CD4-positive, CD25-positive, alpha-beta regulatory T cell (primary cell): ENCODE results near the gene PKNOX2. TPM values are rescaled to one million over a fixed set of nuclear protein-coding genes. Genes with fewer than 3 reads are reported as not detected.

Experiments
- ATAC-seq, 2 donors: fragments of 150-1000 bp; cut with Tn5 transposase; one replicate each; pipeline ENCODE4 v1.10.0; 2021; ENCODE audit warnings: low read depth in 2 of 2, moderate number of reproducible peaks in 2 of 2, moderate library complexity in 1 of 2
- DNase-seq, 3 donors: peaks; one replicate each; pipeline versions ENCODE4 v3.0.0 to v3.0.0-alpha.2; 2012 to 2022; ENCODE audit warnings: mixed read lengths in 1 of 3
- H3K27ac ChIP-seq: one replicate; pipeline ENCODE4 v1.7.0; 2013; ENCODE audit warnings: mild to moderate bottlenecking, low read length; ENCODE audit not compliant: insufficient read depth, poor library complexity, severe bottlenecking
- H3K27me3 ChIP-seq: one replicate; pipeline ENCODE4 v1.7.0; 2013; ENCODE audit warnings: low read length; ENCODE audit not compliant: control insufficient read depth, insufficient read depth
- H3K36me3 ChIP-seq: one replicate; pipeline ENCODE4 v1.7.0; 2013; ENCODE audit warnings: mild to moderate bottlenecking, low read length, moderate library complexity; ENCODE audit not compliant: control insufficient read depth, insufficient read depth
- H3K4me1 ChIP-seq: 2 replicates; pipeline ENCODE4 v1.7.0; 2013; ENCODE audit warnings: mild to moderate bottlenecking, low read length; ENCODE audit not compliant: insufficient read depth, control insufficient read depth, poor library complexity, severe bottlenecking
- H3K4me3 ChIP-seq: one replicate; pipeline ENCODE4 v1.7.0; 2013; ENCODE audit warnings: low read depth, mild to moderate bottlenecking, low read length, moderate library complexity
- H3K9me3 ChIP-seq, 2 experiments: 1 replicate in 1 of 2; 2 replicates in 1 of 2; pipeline ENCODE4 v1.7.0; 2013; ENCODE audit warnings: low read length in 2 of 2, mild to moderate bottlenecking in 1 of 2, moderate library complexity in 1 of 2; ENCODE audit not compliant: control insufficient read depth in 2 of 2
- H3K27ac Mint-ChIP-seq, 3 donors: one replicate each; pipeline ENCODE4 v1.8.0; 2020 to 2022; ENCODE audit warnings: mild to moderate bottlenecking in 3 of 3, mixed read lengths in 3 of 3, moderate library complexity in 2 of 3
- H3K27me3 Mint-ChIP-seq: one replicate; pipeline ENCODE4 v1.8.0; 2022; ENCODE audit warnings: mild to moderate bottlenecking, mixed read lengths
- H3K36me3 Mint-ChIP-seq: one replicate; pipeline ENCODE4 v1.8.0; 2020; ENCODE audit warnings: mixed read lengths
- H3K4me1 Mint-ChIP-seq, 4 donors: one replicate each; pipeline ENCODE4 v1.8.0; 2020 to 2022; ENCODE audit warnings: mixed read lengths in 4 of 4, mild to moderate bottlenecking in 1 of 4
- H3K4me3 Mint-ChIP-seq, 4 donors: one replicate each; pipeline ENCODE4 v1.8.0; 2020 to 2022; ENCODE audit warnings: mild to moderate bottlenecking in 4 of 4, mixed read lengths in 4 of 4, moderate library complexity in 3 of 4
- H3K9me3 Mint-ChIP-seq, 7 donors: one replicate each; pipeline ENCODE4 v1.8.0; 2020 to 2022; ENCODE audit warnings: mixed read lengths in 7 of 7, mild to moderate bottlenecking in 3 of 7, moderate library complexity in 2 of 7
- polyA plus RNA-seq, 4 donors: library from polyadenylated mRNA; unstranded; fragments of 300-500 nt; fragmentation: Illumina TruSeq; gene quantifications; one replicate each; pipeline ENCODE4 v1.2.3, GENCODE V29; 2021
- total RNA-seq: library from RNA; stranded (reverse); gene quantifications from one replicate; pipeline ENCODE4 v1.2.3, GENCODE V29; 2022

Gene PKNOX2
- total and polyA plus RNA-seq, 5 donors from 2014 or later = not detected

DNA sequence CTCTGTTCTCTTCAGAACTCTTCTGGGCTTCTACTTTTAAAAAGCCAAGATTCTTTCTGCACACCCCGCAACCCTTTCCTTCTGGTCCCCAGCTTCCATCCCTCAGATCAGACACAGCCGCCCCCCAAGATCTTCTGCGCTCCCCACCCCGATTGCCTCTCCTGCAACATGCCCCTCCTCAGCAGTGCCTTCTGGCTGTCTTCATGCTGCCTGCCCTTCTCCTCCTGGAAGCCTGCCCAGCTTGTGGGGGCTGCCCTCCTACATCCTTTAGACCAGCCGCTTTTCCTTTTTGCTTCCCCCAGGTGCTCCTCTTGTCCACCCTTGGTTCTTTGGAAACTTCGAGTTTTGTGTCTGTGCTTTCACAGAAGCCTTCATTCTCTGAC is 187.3 kb downstream of the PKNOX2 start:
- H3K4me1 ChIP-seq = peaks cover 4% of the 10 kb centered on the region
- ATAC-seq (no peak), DNase-seq (no peak)
- Mint-ChIP-seq H3K27ac (no peak overlapping the region), H3K4me1 (peaks cover 0 to 5% (median 0%) of the 10 kb centered on the region in 4 donors), H3K4me3 (no peak overlapping the region), H3K27me3 (peaks cover 17% of the 10 kb centered on the region), H3K36me3 (no peaks in the 10 kb centered on the region), H3K9me3 (no peaks in the 10 kb centered on the region)
- no peaks in the 10 kb centered on the region for H3K36me3 ChIP-seq
- no peaks in the 10 kb centered on the region for H3K9me3 ChIP-seq
- H3K27ac ChIP-seq = no peak overlapping the region
- no peaks in the 10 kb centered on the region for H3K27me3 ChIP-seq
- H3K4me3 ChIP-seq = no peak overlapping the region

DNA sequence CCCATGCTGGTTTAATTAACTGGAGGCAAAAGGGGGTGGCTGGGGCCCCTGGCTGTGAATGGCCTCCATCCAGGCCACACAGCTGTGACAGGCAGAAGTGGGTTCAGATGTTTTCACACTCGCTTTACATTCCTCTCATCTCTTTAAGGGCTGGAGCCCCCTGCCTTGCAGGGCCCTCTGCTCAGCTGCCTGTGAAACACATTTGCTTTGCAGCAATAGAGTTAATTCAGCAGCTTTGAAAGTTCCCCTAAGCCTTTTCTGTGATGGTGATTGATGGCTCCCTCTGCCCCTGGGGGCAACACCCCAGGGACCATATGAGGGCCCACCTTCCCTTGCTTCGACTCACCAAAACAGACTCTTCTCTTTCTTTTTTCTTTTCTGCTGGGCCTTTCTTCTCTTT is 192.2 kb downstream of the PKNOX2 start:
- no peaks in the 10 kb centered on the region for H3K36me3 ChIP-seq
- Mint-ChIP-seq H3K27ac (no peak overlapping the region), H3K4me3 (no peak overlapping the region), H3K36me3 (no peaks in the 10 kb centered on the region), H3K9me3 (no peaks in the 10 kb centered on the region), H3K27me3 (peaks cover 4% of the 10 kb centered on the region), H3K4me1 (peaks cover 0 to 5% (median 0%) of the 10 kb centered on the region in 4 donors)
- H3K9me3 ChIP-seq = no peaks in the 10 kb centered on the region
- ATAC-seq (no peak), DNase-seq (no peak)
- no peaks in the 10 kb centered on the region for H3K27me3 ChIP-seq
- no peaks in the 10 kb centered on the region for H3K4me1 ChIP-seq
- no peak overlapping the region for H3K4me3 ChIP-seq
- H3K27ac ChIP-seq = no peak overlapping the region

DNA sequence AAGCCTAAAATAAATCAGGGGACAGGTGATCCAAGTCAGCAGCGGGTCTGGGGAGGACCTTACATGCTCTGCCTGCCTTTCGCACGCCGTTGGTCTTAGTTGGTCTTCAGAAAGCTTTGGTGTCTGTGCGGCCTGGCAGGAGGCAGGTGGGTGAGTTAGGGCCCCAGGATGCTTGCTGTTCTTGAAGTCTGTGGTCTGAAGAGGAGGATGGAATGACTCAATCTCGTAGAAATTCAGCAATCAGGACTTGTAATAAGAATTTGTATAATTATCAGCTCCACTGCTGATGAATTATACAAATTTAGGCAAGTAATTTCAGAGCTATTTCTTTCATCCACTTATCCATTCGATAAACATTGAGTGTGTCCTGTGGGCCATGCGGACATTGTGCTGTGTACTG is 193.0 kb downstream of the PKNOX2 start:
- Mint-ChIP-seq H3K36me3 (no peaks in the 10 kb centered on the region), H3K27me3 (peaks cover 4% of the 10 kb centered on the region), H3K9me3 (no peaks in the 10 kb centered on the region), H3K4me1 (peaks cover 0 to 5% (median 0%) of the 10 kb centered on the region in 4 donors), H3K4me3 (no peak overlapping the region), H3K27ac (no peak overlapping the region)
- no peak overlapping the region for H3K27ac ChIP-seq
- DNase-seq (no peak), ATAC-seq (no peak)
- no peaks in the 10 kb centered on the region for H3K36me3 ChIP-seq
- H3K9me3 ChIP-seq = no peaks in the 10 kb centered on the region
- no peaks in the 10 kb centered on the region for H3K27me3 ChIP-seq
- H3K4me3 ChIP-seq = no peak overlapping the region
- H3K4me1 ChIP-seq = no peaks in the 10 kb centered on the region

DNA sequence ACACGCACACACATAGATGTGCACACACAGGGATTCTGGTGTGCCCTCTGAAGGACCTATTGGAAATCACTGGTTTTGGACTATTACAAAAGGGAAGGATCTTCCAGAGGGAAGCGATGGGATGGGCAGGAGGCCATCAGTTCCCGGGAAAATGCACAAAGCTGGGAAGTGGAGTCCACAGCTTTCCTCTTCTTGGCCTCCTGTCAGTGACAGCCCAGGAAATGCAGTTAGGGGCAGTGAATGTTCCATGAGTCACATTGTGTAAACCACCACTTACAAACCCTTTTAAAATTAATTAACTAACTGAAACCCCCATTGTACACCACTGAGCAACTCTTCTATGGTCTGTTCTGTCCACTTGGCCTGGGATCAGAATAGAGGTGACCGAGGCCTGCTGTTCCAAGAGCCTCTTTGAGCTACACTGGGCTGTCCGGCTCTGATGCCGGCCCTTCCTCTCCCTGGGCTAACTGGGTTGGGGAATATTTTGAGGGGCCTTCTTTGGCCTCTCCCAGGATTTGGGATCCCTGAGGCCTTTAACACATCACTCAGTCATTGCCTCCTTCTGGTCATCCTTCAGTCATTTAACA is 193.8 kb downstream of the PKNOX2 start:
- Histone ChIP-seq H3K4me1 (no peaks in the 10 kb centered on the region), H3K9me3 (no peaks in the 10 kb centered on the region), H3K4me3 (no peak overlapping the region), H3K27ac (no peak overlapping the region), H3K36me3 (no peaks in the 10 kb centered on the region), H3K27me3 (no peaks in the 10 kb centered on the region)
- DNase-seq (no peak), ATAC-seq (no peak)
- Mint-ChIP-seq H3K9me3 (no peaks in the 10 kb centered on the region), H3K4me3 (no peak overlapping the region), H3K4me1 (peaks cover 0 to 5% (median 0%) of the 10 kb centered on the region in 4 donors), H3K27ac (no peak overlapping the region), H3K36me3 (no peaks in the 10 kb centered on the region), H3K27me3 (peaks cover 4% of the 10 kb centered on the region)

DNA sequence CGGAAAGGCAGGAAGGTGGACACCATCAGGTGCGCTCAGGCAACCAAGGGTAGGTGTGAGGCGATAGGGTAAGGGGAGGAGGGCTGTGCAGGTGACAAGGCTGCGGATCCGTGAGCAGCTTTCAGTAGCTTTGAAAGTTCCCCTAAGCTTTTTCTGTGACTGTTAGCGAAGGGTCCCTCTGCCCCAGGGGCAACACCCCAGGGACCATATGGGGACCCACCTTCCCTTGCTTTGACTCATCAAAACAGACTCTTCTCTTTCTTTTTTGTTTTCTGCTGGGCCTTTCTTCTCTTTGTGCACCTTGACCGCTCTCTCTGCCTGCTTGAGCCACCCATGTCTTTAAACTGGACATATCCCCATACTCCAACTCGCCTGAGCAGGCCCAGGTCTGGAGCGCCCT is 194.6 kb downstream of the PKNOX2 start:
- no peaks in the 10 kb centered on the region for H3K27me3 ChIP-seq
- no peaks in the 10 kb centered on the region for H3K9me3 ChIP-seq
- ATAC-seq (no peak), DNase-seq (no peak)
- H3K36me3 ChIP-seq = no peaks in the 10 kb centered on the region
- no peak overlapping the region for H3K4me3 Mint-ChIP-seq
- no peak overlapping the region for H3K27ac ChIP-seq
- H3K36me3 Mint-ChIP-seq = no peaks in the 10 kb centered on the region
- no peak overlapping the region for H3K27ac Mint-ChIP-seq
- H3K4me3 ChIP-seq = no peak overlapping the region
- H3K4me1 ChIP-seq = no peaks in the 10 kb centered on the region
- peaks cover 4% of the 10 kb centered on the region for H3K27me3 Mint-ChIP-seq
- peaks cover 0 to 5% (median 0%) of the 10 kb centered on the region in 4 donors for H3K4me1 Mint-ChIP-seq
- no peaks in the 10 kb centered on the region for H3K9me3 Mint-ChIP-seq

DNA sequence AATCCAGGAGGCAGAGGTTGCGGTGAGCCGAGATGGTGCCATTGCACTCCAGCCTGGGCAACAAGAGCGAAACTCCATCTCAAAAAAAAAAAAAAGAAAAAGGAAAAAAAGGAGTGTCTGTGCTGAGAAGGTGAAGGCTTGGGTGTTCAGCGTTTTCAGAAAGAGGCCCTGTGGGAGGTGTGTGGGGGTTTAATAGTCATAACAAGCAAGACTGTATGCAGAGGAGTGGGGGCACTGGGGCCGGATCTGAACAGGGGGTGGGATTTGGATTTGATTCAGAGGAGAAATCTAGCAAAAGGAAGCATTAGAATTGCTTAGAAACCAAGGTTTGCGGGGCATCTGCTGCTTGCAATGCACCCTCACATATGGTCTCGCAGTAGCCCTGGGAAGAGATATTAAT is 195.5 kb downstream of the PKNOX2 start:
- H3K36me3 ChIP-seq = no peaks in the 10 kb centered on the region
- H3K4me3 ChIP-seq = no peak overlapping the region
- peaks cover 0 to 5% (median 0%) of the 10 kb centered on the region in 4 donors for H3K4me1 Mint-ChIP-seq
- H3K4me1 ChIP-seq = no peaks in the 10 kb centered on the region
- no peaks in the 10 kb centered on the region for H3K9me3 Mint-ChIP-seq
- peaks cover 4% of the 10 kb centered on the region for H3K27me3 Mint-ChIP-seq
- H3K27ac Mint-ChIP-seq = no peak overlapping the region
- no peak overlapping the region for H3K4me3 Mint-ChIP-seq
- H3K27me3 ChIP-seq = no peaks in the 10 kb centered on the region
- no peak overlapping the region for H3K27ac ChIP-seq
- no peak for DNase-seq
- H3K36me3 Mint-ChIP-seq = no peaks in the 10 kb centered on the region
- H3K9me3 ChIP-seq = no peaks in the 10 kb centered on the region
- no peak for ATAC-seq

DNA sequence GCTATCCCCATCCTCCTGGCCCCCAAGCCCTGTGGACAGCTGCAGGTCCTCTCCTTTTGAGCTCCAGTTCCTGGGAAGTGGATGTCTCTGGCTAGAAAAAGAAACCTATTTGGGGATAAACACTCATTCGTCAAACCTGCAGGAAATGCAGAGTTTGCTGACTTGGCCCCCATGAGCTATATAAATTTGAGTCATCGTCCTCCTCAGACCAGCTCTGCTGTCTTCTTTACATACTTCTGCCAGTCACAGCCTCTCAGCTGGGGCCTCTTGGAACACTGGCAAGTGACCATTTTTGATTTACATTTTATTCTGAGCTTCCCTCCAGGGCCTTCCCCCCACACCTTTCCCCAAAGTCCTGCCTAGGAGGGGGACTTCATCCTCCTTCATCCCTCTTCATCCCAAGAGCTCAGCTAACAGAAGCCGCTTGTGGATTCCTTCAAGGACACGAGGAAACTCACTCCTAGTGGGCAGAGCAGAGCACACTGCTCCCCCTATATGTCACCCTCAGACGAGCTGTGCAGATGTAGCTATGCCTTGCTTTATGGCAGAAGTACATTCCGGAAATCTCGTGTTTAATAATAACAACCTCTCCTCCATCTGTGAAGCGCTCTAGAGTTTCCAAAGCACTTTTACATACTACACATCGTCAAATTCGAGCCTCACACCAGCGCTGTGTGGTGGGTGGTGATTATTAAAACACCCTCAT is 199.7 kb downstream of the PKNOX2 start:
- H3K27me3 Mint-ChIP-seq = peaks cover 4% of the 10 kb centered on the region
- no peaks in the 10 kb centered on the region for H3K9me3 Mint-ChIP-seq
- ATAC-seq (no peak), DNase-seq (no peak)
- H3K27me3 ChIP-seq = no peaks in the 10 kb centered on the region
- H3K4me3 Mint-ChIP-seq = no peak overlapping the region
- H3K4me1 Mint-ChIP-seq = no peaks in the 10 kb centered on the region
- no peaks in the 10 kb centered on the region for H3K4me1 ChIP-seq
- H3K9me3 ChIP-seq = no peaks in the 10 kb centered on the region
- no peaks in the 10 kb centered on the region for H3K36me3 ChIP-seq
- no peak overlapping the region for H3K4me3 ChIP-seq
- H3K36me3 Mint-ChIP-seq = no peaks in the 10 kb centered on the region
- H3K27ac Mint-ChIP-seq = peak overlapping the region in 1 of 3 donors; percentile 45
- no peak overlapping the region for H3K27ac ChIP-seq
